OCI-LY3 (cell line): ENCODE data around the gene JOSD2.
A peak's percentile ranks its signal among the peaks of the same experiment; 100 is the strongest.

Source experiments
- H2AFZ ChIP-seq: fragments of 200-600, 300-600 bp; shearing (Covaris generic); 2 replicates; pipeline ENCODE4 v1.6.0; 2014; ENCODE audit warnings: antibody characterized with exemption, low read depth, low read length
- H3K27ac ChIP-seq: fragments of 200-600, 300-600 bp; sonication (generic); 2 replicates; pipeline ENCODE4 v1.5.1; 2014; ENCODE audit warnings: mild to moderate bottlenecking, low read length, moderate library complexity, mixed read lengths
- H3K27me3 ChIP-seq: fragments of 200-600, 300-600 bp; sonication (generic); 2 replicates; pipeline ENCODE4 v1.6.1; 2014; ENCODE audit warnings: low read depth, low read length, mixed read lengths
- H3K36me3 ChIP-seq: fragments of 200-600, 300-600 bp; sonication (generic); replicated peaks from 2 replicates; pipeline ENCODE3; 2014; ENCODE audit warnings: low read depth, low read length, mixed read lengths
- H3K4me1 ChIP-seq: fragments of 300-600, 200-600 bp; sonication (generic); 2 replicates; pipeline ENCODE4 v1.6.1; 2014; ENCODE audit warnings: low read length, mixed read lengths
- H3K4me2 ChIP-seq: fragments of 200-600, 300-600 bp; sonication (generic); 2 replicates; pipeline ENCODE4 v1.6.1; 2014; ENCODE audit warnings: low read length, mixed read lengths
- H3K4me3 ChIP-seq: fragments of 300-600, 200-600 bp; sonication (generic); 2 replicates; pipeline ENCODE4 v1.5.1; 2014; ENCODE audit warnings: antibody characterized with exemption, mild to moderate bottlenecking, low read length, moderate library complexity
- H3K79me2 ChIP-seq: fragments of 300-600, 200-600 bp; shearing (Covaris generic); 2 replicates; pipeline ENCODE4 v1.6.1; 2014; ENCODE audit warnings: mild to moderate bottlenecking, low read length, mixed read lengths
- H3K9ac ChIP-seq: fragments of 300-600, 200-600 bp; shearing (Covaris generic); 2 replicates; pipeline ENCODE4 v1.6.0; 2014; ENCODE audit warnings: mild to moderate bottlenecking, low read length, moderate library complexity
- H3K9me3 ChIP-seq: fragments of 200-600, 300-600 bp; shearing (Covaris generic); 2 replicates; pipeline ENCODE4 v1.6.1; 2014; ENCODE audit warnings: low read length, mixed read lengths; ENCODE audit not compliant: insufficient read depth
- H4K20me1 ChIP-seq: fragments of 200-600, 300-600 bp; sonication (generic); 2 replicates; pipeline ENCODE4 v1.6.1; 2016; ENCODE audit warnings: low read length, mixed read lengths; ENCODE audit not compliant: insufficient read depth
- EZH2phosphoT487 ChIP-seq: fragments of 200-600 bp; shearing (Covaris generic); IDR thresholded peaks from 2 replicates; pipeline ENCODE4 v1.6.1; 2018; ENCODE audit warnings: antibody characterized with exemption, mixed run types, low read depth
- TF ChIP-seq, protein P1 (sequence below): fragments of 200-600, 300-600 bp; sonication (generic); IDR thresholded peaks from 2 replicates; pipeline ENCODE4 v1.5.1; 2014; ENCODE audit warnings: antibody characterized with exemption, low read length, low read depth

Gene JOSD2

DNA sequence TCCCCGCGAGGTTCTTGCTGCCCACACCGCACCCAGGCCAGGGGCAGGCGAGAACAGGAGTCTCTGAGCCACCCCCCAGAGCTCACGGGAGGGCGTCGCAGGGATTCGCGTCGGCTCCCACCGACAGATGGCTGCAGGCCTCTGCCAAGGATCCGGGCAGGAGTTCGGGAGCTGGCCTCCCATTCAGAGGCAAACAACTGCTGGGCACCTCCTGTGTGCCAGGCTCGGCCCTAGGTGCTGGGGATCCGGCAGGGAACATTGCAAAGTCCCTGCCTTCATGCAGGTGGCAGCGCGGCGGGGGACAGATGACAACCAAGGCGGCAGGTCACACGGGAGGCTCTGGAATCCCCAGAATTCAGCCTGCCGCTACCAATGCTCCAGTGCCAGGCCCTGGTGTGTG is 32.0 kb upstream of the JOSD2 start:
- Histone ChIP-seq H3K9me3 (no peaks in the 10 kb centered on the region), H2AFZ (no peak overlapping the region), H4K20me1 (no peaks in the 10 kb centered on the region), H3K4me2 (no peak overlapping the region), H3K79me2 (no peaks in the 10 kb centered on the region), H3K9ac (no peak overlapping the region), H3K27ac (no peak overlapping the region), H3K36me3 (no peaks in the 10 kb centered on the region), H3K4me1 (no peaks in the 10 kb centered on the region), H3K27me3 (no peaks in the 10 kb centered on the region), H3K4me3 (no peak overlapping the region)
- no peak for TF ChIP-seq EZH2phosphoT487
- TF ChIP-seq, protein P1, sequence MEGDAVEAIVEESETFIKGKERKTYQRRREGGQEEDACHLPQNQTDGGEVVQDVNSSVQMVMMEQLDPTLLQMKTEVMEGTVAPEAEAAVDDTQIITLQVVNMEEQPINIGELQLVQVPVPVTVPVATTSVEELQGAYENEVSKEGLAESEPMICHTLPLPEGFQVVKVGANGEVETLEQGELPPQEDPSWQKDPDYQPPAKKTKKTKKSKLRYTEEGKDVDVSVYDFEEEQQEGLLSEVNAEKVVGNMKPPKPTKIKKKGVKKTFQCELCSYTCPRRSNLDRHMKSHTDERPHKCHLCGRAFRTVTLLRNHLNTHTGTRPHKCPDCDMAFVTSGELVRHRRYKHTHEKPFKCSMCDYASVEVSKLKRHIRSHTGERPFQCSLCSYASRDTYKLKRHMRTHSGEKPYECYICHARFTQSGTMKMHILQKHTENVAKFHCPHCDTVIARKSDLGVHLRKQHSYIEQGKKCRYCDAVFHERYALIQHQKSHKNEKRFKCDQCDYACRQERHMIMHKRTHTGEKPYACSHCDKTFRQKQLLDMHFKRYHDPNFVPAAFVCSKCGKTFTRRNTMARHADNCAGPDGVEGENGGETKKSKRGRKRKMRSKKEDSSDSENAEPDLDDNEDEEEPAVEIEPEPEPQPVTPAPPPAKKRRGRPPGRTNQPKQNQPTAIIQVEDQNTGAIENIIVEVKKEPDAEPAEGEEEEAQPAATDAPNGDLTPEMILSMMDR = no peak

DNA sequence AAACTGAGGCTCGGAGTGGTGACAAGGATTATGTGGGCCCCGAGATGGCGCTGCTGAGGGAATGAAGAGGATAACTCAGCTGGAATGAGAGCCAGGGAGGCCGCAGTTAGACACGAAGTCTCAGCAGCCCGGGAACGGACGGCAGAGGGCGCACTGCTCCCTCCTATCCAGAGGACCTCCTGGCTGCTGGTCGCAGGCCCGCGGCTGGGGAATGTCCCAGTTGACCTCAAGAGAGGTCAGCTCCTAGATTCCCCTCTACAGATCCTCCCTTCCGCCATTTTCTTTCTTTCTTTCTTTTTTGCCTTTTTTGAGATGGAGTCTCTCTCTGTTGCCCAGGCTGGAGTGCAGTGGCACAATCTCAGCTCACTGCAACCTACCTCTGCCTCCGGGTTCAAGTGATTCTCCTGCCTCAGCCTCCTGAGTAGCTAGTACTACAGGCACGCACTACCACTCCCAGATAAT is 26.8 kb upstream of the JOSD2 start:
- no peaks in the 10 kb centered on the region for H3K79me2 ChIP-seq
- peaks cover 3% of the 10 kb centered on the region for H3K36me3 ChIP-seq
- H3K9me3 ChIP-seq = no peaks in the 10 kb centered on the region; the same call in 1 of the 2 replicates
- no peak overlapping the region for H3K4me3 ChIP-seq
- H3K4me1 ChIP-seq = peaks cover 4% of the 10 kb centered on the region; the same call in 1 of the 2 replicates
- H3K4me2 ChIP-seq = no peak overlapping the region
- H3K27me3 ChIP-seq = no peaks in the 10 kb centered on the region
- no peak overlapping the region for H3K27ac ChIP-seq
- no peaks in the 10 kb centered on the region for H4K20me1 ChIP-seq
- no peak for TF ChIP-seq EZH2phosphoT487
- TF ChIP-seq, protein P1 = peak; percentile 94
- H2AFZ ChIP-seq = no peak overlapping the region
- no peak overlapping the region for H3K9ac ChIP-seq

DNA sequence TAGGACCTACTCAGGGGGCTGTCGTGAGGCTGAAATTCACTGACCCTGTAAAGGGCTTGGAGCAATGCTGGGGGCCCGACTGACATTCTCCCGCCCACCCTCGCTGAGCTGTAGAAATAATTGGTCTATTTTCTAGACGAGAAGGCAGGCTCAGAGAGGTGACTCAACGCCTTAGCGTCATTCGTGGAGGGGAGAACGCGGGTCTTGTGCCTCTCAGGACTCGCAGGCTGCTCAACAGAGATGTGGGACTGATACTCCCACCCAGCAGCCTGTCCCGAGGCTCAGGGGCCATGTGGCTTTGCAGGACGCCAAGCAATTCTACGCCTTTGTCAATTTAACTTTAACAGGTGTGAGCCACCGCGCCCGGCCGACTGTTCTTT is 26.3 kb upstream of the JOSD2 start:
- Histone ChIP-seq H3K36me3 (peaks cover 3% of the 10 kb centered on the region), H4K20me1 (no peaks in the 10 kb centered on the region), H3K9ac (no peak overlapping the region), H3K27me3 (no peaks in the 10 kb centered on the region), H3K4me1 (peaks cover 4% of the 10 kb centered on the region; the same call in 1 of the 2 replicates), H3K9me3 (peaks cover 3% of the 10 kb centered on the region; the same call in 1 of the 2 replicates), H3K4me2 (no peak overlapping the region), H3K79me2 (no peaks in the 10 kb centered on the region), H3K27ac (no peak overlapping the region), H2AFZ (no peak overlapping the region), H3K4me3 (no peak overlapping the region)
- TF ChIP-seq, protein P1 = no peak
- no peak for TF ChIP-seq EZH2phosphoT487

DNA sequence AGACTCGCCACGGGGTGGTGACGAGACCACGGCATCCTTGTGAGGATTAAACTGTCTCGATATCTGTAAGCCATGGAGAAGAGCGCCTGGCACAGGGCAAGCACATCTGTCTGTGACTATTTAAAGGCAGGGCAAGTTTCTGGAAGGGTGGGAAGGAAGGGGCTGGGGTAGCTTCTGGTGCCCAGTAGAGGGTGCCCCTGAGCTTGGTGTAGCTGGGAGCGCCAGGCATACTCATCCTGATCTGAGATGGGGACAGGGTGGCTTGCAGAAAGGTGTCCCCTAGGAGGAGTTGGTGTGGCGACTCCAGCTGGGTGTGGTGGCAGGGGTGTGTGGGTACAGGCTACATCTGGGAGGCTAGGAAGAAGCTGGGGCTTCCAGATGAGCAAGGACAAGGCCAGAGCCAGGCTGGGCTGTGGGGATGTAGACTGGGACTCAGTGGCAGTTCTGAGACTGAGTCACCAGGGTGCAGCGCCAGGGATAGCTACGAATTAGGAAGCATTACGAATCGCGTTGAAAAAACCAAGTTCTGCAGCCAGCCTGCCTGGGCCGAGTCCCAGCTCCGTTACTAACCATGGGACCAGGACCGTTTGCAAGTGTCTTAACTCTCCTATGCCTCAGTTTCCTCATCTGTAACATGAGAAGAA is 25.8 kb upstream of the JOSD2 start:
- H3K27me3 ChIP-seq = no peaks in the 10 kb centered on the region
- H2AFZ ChIP-seq = no peak overlapping the region
- no peak overlapping the region for H3K4me2 ChIP-seq
- H3K4me1 ChIP-seq = peaks cover 4% of the 10 kb centered on the region; the same call in 1 of the 2 replicates
- H3K9ac ChIP-seq = no peak overlapping the region
- no peaks in the 10 kb centered on the region for H4K20me1 ChIP-seq
- H3K9me3 ChIP-seq = peaks cover 5% of the 10 kb centered on the region; the same call in 1 of the 2 replicates
- H3K36me3 ChIP-seq = peaks cover 3% of the 10 kb centered on the region
- TF ChIP-seq, protein P1 = peak; percentile 36
- TF ChIP-seq EZH2phosphoT487 = no peak
- H3K79me2 ChIP-seq = no peaks in the 10 kb centered on the region
- no peak overlapping the region for H3K27ac ChIP-seq
- H3K4me3 ChIP-seq = no peak overlapping the region
